Cardiac septum (tissue), 1 donor: ENCODE measurements around the gene GPR160. TPM values are rescaled to one million over a fixed set of nuclear protein-coding genes. Genes with fewer than 3 reads are reported as not detected.

Experiments used
- DNase-seq: peaks from one replicate; pipeline ENCODE4 v3.0.0-alpha.2; 2020; ENCODE audit warnings: low spot score
- intact Hi-C: fragments of 100-400 bp; cut with DNase I; formaldehyde crosslinking; loops from one replicate; pipeline ENCODE4 v1.14.0; 2022
- total RNA-seq: library from RNA; stranded (reverse); fragmentation: NEBNext Ultra II Directional; extraction: Animal tissue kit (Norgen Biotek cat#: 25700); gene quantifications from one replicate; pipeline ENCODE4 v1.2.1, GENCODE V29; 2021
- donor health status: DM: no; HTN: no; CAD: no.

GPR160 gene
- total RNA-seq, 1 donor from 2014 or later = 0.78 TPM

GRCh38 chr3:170059447-170059846, 21.7 kb downstream of the GPR160 start:
- intact Hi-C loops = loop anchor here (10.0 kb wide), 1 partner anchor 195 kb away; the partner anchor contains the start of gene LRRC31
- no peak for DNase-seq

GRCh38 chr3:170062068-170062467, 24.3 kb downstream of the GPR160 start:
- intact Hi-C loops = no loop called here
- DNase-seq = no peak

- intact Hi-C loops = no loop called here
- no peak for DNase-seq
Measured at GRCh38 chr3:170062769-170063168, 25.0 kb downstream of the GPR160 start.

GRCh38 chr3:170063691-170064090, 25.9 kb downstream of the GPR160 start:
- no peak for DNase-seq
- intact Hi-C loops = no loop called here

GRCh38 chr3:170064108-170064507, 26.3 kb downstream of the GPR160 start:
- no peak for DNase-seq
- intact Hi-C loops = no loop called here

- DNase-seq = no peak
- intact Hi-C loops = no loop called here
Measured at GRCh38 chr3:170075441-170076091, 37.8 kb downstream of the GPR160 start.

GRCh38 chr3:170076715-170077238, 39.0 kb downstream of the GPR160 start:
- intact Hi-C loops = no loop called here
- DNase-seq = no peak

GRCh38 chr3:170077361-170077760, 39.6 kb downstream of the GPR160 start:
- intact Hi-C loops = no loop called here

GRCh38 chr3:170078620-170079281, 41.0 kb downstream of the GPR160 start:
- DNase-seq = no peak
- intact Hi-C loops = no loop called here

More at GRCh38 chr3:170077361-170077760, 39.6 kb downstream of the GPR160 start:
- DNase-seq = no peak

GRCh38 chr3:170079536-170080165, 41.9 kb downstream of the GPR160 start:
- intact Hi-C loops = no loop called here
- DNase-seq = no peak

- intact Hi-C loops = no loop called here
- DNase-seq = no peak
Measured at GRCh38 chr3:170080605-170081004, 42.8 kb downstream of the GPR160 start.

GRCh38 chr3:170081079-170081741, 43.4 kb downstream of the GPR160 start:
- intact Hi-C loops = no loop called here
- DNase-seq = no peak

- intact Hi-C loops = no loop called here
- no peak for DNase-seq
Measured at GRCh38 chr3:170083343-170083742, 45.5 kb downstream of the GPR160 start.

GRCh38 chr3:170085396-170085795, 47.6 kb downstream of the GPR160 start:
- intact Hi-C loops = no loop called here

GRCh38 chr3:170089862-170090600, 52.2 kb downstream of the GPR160 start:
- DNase-seq = no peak
- intact Hi-C loops = no loop called here

More at GRCh38 chr3:170085396-170085795, 47.6 kb downstream of the GPR160 start:
- no peak for DNase-seq

GRCh38 chr3:170090601-170090981, 52.8 kb downstream of the GPR160 start:
- intact Hi-C loops = no loop called here
- no peak for DNase-seq

- no peak for DNase-seq
- intact Hi-C loops = no loop called here
Measured at GRCh38 chr3:170092907-170093306, 55.1 kb downstream of the GPR160 start.

GRCh38 chr3:170095771-170096170, 58.0 kb downstream of the GPR160 start:
- intact Hi-C loops = no loop called here
- DNase-seq = no peak

- no peak for DNase-seq
- intact Hi-C loops = no loop called here
Measured at GRCh38 chr3:170096342-170096741, 58.5 kb downstream of the GPR160 start.
